HG03460 (cell line): ENCODE results near the gene IDI2.

ENCODE experiments used
- ATAC-seq: cut with Tn5 transposase; IDR thresholded peaks from one replicate; pipeline ENCODE4 v1.9.1; 2021; ENCODE audit not compliant: unreplicated experiment

The IDI2 gene

GRCh38 chr10:985361-985760 is 40.3 kb downstream of the IDI2 start:
- ATAC-seq = no peak

- ATAC-seq = no peak
Observed at GRCh38 chr10:983971-984655, 41.5 kb downstream of the IDI2 start.

- no peak for ATAC-seq
Observed at GRCh38 chr10:983401-983800, 42.3 kb downstream of the IDI2 start.

- ATAC-seq = no peak
Observed at GRCh38 chr10:980468-981093, 45.1 kb downstream of the IDI2 start.

- ATAC-seq = no peak
Observed at GRCh38 chr10:978826-979421, 46.7 kb downstream of the IDI2 start.

- no peak for ATAC-seq
Observed at GRCh38 chr10:976316-976715, 49.3 kb downstream of the IDI2 start.

- no peak for ATAC-seq
Observed at GRCh38 chr10:974785-975074, 50.9 kb downstream of the IDI2 start.

GRCh38 chr10:974038-974784 is 51.4 kb downstream of the IDI2 start:
- no peak for ATAC-seq

- ATAC-seq = no peak
Observed at GRCh38 chr10:972763-973162, 52.9 kb downstream of the IDI2 start.

- no peak for ATAC-seq
Observed at GRCh38 chr10:971613-972012, 54.0 kb downstream of the IDI2 start.

GRCh38 chr10:971150-971542 is 54.5 kb downstream of the IDI2 start:
- ATAC-seq = no peak

GRCh38 chr10:970311-971149 is 55.1 kb downstream of the IDI2 start:
- no peak for ATAC-seq

GRCh38 chr10:969473-970150 is 56.0 kb downstream of the IDI2 start:
- ATAC-seq = no peak
